ENCODE results near the gene ADK.

The ADK gene

DNA sequence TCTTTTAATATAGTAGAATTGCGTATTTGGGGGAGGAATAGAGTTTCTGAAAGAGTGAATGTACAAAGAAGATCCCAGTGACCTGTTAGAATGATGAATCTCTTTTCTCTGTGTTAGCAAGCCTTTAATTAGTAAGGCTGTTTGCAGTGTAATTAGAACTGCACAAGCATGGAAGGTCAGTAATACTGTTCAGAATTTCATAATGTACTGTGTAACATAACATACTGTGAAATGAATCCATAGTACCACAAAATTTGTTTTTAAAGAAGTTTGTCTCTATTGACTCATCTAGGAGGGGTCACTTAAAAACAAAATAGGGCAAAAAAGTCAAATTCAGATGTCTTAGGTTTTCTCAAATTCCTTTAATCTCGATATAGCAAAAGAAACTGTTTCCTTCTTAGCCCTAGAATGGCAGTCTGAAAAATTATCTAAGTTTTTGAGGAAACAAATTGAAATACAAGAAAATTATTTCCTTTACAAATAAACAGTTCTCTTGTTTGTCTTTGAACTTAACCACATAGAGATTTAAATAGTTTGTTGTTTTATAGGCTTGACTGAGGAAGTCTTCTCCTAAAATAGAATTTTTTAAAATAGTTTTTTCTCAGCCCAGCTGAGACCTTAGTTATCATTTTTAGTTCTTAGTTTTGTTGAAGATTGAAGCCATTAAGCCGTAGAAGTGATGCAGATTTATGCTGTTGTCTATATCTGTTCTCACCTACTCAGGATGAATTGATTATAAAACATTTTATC is 12.5 kb downstream of the ADK start:
- Histone ChIP-seq H3K79me2 (peaks cover 9% of the 10 kb centered on the region), H3K27ac (no peak overlapping the region), H3K36me3 (ENCODE audit: control insufficient read depth, insufficient read depth, low read length) (no peaks in the 10 kb centered on the region), H3K4me3 (ENCODE audit: low read depth, low read length) (no peak overlapping the region), H3K4me1 (no peaks in the 10 kb centered on the region), H2AFZ (no peak overlapping the region), H3K27me3 (ENCODE audit: control insufficient read depth, insufficient read depth, low read length) (no peaks in the 10 kb centered on the region), H3K4me2 (ENCODE audit: low read length) (no peak overlapping the region), H3K9ac (no peak overlapping the region), H3K9me3 (ENCODE audit: control insufficient read depth, low read length) (no peaks in the 10 kb centered on the region)
- TF ChIP-seq, protein P1, sequence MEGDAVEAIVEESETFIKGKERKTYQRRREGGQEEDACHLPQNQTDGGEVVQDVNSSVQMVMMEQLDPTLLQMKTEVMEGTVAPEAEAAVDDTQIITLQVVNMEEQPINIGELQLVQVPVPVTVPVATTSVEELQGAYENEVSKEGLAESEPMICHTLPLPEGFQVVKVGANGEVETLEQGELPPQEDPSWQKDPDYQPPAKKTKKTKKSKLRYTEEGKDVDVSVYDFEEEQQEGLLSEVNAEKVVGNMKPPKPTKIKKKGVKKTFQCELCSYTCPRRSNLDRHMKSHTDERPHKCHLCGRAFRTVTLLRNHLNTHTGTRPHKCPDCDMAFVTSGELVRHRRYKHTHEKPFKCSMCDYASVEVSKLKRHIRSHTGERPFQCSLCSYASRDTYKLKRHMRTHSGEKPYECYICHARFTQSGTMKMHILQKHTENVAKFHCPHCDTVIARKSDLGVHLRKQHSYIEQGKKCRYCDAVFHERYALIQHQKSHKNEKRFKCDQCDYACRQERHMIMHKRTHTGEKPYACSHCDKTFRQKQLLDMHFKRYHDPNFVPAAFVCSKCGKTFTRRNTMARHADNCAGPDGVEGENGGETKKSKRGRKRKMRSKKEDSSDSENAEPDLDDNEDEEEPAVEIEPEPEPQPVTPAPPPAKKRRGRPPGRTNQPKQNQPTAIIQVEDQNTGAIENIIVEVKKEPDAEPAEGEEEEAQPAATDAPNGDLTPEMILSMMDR (IDR thresholded peaks at IDR 0.05) = no peak

DNA sequence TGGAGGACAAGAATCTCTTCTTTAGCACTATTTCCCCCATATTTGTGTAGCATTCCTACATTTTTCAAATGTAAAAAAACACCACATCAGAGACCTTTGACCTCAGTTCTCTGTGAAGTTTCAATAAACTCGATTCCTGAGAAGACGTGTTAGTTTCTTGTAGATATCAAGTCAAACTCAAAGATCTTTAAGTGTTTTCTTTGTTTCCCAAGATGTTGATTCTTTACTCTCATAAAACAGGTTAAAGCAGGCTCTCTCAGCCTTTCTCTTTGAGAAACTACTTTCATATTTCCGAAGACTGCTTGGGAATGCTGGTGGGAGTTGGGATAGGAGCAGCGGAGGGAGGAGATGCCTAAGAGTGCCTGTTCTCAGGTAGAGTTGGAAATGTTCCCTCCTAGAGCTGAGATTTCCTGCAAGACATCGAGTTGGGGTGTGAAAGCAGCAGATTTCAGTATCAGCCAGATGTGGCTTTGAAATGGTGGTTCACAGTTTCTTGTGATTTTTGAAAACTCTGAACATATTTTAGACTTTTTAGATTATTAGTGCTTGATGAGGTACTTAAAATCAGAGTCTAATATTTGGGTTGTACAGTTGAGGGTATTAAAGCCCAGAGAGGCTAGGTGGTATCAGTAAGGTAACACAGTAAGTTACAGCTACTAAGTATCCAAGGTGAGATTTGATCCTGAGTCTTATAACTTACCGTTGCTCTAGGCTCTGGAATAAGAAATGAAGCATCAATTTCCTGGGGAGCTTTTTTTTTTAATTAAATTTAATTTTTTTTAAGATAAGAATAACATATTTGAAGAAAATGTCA is 13.9 kb downstream of the ADK start:
- no peak overlapping the region for H3K9ac ChIP-seq
- no peak overlapping the region for H3K27ac ChIP-seq
- no peaks in the 10 kb centered on the region for H3K36me3 ChIP-seq (ENCODE audit: control insufficient read depth, insufficient read depth, low read length)

DNA sequence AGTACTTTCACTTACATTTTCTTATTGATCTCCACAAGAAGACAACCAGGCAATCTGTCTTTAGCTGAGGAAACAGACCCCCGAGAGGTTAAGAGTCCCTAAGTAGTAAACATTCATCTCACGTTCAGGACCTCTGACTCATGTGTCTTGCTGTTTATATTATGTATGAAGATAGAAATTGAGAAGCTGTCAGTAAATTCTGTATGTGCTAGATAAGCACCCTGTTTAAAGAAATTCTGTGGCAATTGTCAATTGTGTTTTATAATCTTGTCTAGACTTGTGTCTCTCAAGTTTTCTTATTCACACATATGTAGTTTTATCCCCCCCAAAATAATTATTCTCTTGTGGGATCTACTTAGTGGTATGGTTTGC is 14.5 kb downstream of the ADK start:
- Histone ChIP-seq H3K27me3 (ENCODE audit: control insufficient read depth, insufficient read depth, low read length) (no peaks in the 10 kb centered on the region), H3K4me3 (ENCODE audit: low read depth, low read length) (no peak overlapping the region), H3K4me2 (ENCODE audit: low read length) (no peak overlapping the region), H3K9ac (no peak overlapping the region), H2AFZ (no peak overlapping the region), H3K36me3 (ENCODE audit: control insufficient read depth, insufficient read depth, low read length) (no peaks in the 10 kb centered on the region), H3K79me2 (peaks cover 9% of the 10 kb centered on the region), H3K9me3 (ENCODE audit: control insufficient read depth, low read length) (no peaks in the 10 kb centered on the region), H3K27ac (no peak overlapping the region), H3K4me1 (no peaks in the 10 kb centered on the region)
- TF ChIP-seq, protein P1 (IDR thresholded peaks at IDR 0.05) = no peak

More for the DNA sequence above, 13.9 kb downstream of the ADK start:
- Histone ChIP-seq H3K27me3 (ENCODE audit: control insufficient read depth, insufficient read depth, low read length) (no peaks in the 10 kb centered on the region), H3K79me2 (peaks cover 9% of the 10 kb centered on the region), H3K4me3 (ENCODE audit: low read depth, low read length) (no peak overlapping the region), H3K9me3 (ENCODE audit: control insufficient read depth, low read length) (no peaks in the 10 kb centered on the region), H3K4me2 (ENCODE audit: low read length) (no peak overlapping the region), H2AFZ (no peak overlapping the region), H3K4me1 (no peaks in the 10 kb centered on the region)
- TF ChIP-seq, protein P1 (IDR thresholded peaks at IDR 0.05) = no peak

DNA sequence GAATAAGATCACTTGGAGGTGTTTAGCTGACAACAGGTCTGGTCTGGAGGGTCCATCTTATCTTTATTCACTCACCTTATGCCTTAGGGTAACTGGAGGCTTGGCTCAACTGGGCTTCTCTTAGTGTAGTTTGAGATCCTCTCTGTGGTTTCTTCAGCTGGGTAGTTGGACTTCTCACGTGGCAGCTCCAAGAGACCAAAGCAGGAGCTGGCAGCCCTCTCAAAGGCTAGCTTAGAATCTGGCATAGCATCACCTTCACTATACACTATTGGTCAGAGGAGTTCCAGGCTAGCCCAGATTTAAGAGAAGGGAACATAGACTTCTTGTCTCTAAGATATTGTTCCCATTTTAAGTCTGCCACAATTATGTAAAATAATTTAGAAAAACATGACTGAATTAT is 16.4 kb downstream of the ADK start:
- Histone ChIP-seq H3K4me3 (ENCODE audit: low read depth, low read length) (no peak overlapping the region), H3K36me3 (ENCODE audit: control insufficient read depth, insufficient read depth, low read length) (no peaks in the 10 kb centered on the region), H3K4me2 (ENCODE audit: low read length) (no peak overlapping the region), H3K9me3 (ENCODE audit: control insufficient read depth, low read length) (no peaks in the 10 kb centered on the region), H3K27me3 (ENCODE audit: control insufficient read depth, insufficient read depth, low read length) (no peaks in the 10 kb centered on the region), H3K27ac (no peak overlapping the region), H3K79me2 (peaks cover 5% of the 10 kb centered on the region), H3K4me1 (no peaks in the 10 kb centered on the region), H2AFZ (no peak overlapping the region), H3K9ac (no peak overlapping the region)
- TF ChIP-seq, protein P1 (IDR thresholded peaks at IDR 0.05) = no peak

All from parathyroid adenoma (tissue), 2 donors.